ENCODE results near the gene SF3A1. TPM values are rescaled to one million over a fixed set of nuclear protein-coding genes. Genes with fewer than 3 reads are reported as not detected.
"Not testable (repeated sequence)": the region's sequence is repeated elsewhere in the genome, so short reads cannot be mapped to it uniquely, and the experiment has no call there.

The SF3A1 gene, protein sequence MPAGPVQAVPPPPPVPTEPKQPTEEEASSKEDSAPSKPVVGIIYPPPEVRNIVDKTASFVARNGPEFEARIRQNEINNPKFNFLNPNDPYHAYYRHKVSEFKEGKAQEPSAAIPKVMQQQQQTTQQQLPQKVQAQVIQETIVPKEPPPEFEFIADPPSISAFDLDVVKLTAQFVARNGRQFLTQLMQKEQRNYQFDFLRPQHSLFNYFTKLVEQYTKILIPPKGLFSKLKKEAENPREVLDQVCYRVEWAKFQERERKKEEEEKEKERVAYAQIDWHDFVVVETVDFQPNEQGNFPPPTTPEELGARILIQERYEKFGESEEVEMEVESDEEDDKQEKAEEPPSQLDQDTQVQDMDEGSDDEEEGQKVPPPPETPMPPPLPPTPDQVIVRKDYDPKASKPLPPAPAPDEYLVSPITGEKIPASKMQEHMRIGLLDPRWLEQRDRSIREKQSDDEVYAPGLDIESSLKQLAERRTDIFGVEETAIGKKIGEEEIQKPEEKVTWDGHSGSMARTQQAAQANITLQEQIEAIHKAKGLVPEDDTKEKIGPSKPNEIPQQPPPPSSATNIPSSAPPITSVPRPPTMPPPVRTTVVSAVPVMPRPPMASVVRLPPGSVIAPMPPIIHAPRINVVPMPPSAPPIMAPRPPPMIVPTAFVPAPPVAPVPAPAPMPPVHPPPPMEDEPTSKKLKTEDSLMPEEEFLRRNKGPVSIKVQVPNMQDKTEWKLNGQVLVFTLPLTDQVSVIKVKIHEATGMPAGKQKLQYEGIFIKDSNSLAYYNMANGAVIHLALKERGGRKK
- 27.5 TPM for total RNA-seq
- polyA plus RNA-seq: 53.6 TPM

DNA sequence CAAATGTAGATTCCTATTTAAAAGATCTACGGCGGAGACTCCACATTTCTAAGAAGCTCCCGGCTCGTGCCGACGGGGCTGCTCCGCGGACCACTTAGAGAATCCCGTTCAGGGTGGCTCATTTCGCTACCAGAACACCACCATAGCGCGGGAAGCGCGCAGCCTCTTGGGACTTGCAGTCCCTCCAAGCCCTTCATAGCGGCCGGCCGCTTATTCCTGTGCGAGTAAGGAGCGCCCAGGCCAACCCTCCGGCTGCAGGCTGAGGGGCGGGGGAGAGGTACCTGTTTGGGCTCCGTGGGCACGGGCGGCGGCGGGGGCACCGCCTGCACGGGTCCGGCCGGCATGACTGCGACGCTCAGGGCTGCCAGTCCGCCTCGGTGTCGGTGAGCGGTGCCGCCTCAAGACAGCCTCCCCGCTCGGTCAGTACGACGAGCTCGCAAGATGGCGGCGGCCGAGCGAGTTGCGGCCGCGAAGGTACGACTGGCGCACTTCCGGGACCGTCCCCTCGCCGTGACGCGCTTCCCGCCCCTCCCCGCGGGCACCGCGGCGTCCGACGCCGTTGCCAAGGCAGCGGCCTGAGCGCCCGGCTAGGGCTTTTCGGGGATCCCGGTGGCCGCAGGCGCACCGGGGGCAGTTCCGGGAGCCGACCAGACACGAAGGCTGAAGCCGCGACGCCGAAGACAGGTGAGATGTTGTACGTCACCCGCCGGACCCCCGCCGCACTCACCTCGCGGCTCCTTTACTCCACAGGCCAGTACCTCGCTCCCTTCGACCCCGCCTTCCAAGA lies at the start of gene SF3A1, which contains the start of gene CCDC157:
TSS of gene SF3A1 (minus strand) at position 446 of the 787 bp plus-strand sequence. CDS start at position 344, 102 bp downstream.
TSS of gene CCDC157 (plus strand) at position 559 of the 787 bp plus-strand sequence. CDS start 8,994 bp downstream, outside the sequence.
- under 1% methylated on average over 91 of the region's 91 CpGs for WGBS
- peak; percentile 73 for DNase-seq (ENCODE audit: extremely low spot score)
- H3K27ac ChIP-seq (ENCODE audit: low read depth): peak within 1 kb of the TSS; percentile 99
- peaks cover 8% of the 10 kb centered on the region for H3K36me3 ChIP-seq (ENCODE audit: insufficient read depth)
- peaks cover 5% of the 10 kb centered on the region for H3K4me1 ChIP-seq (ENCODE audit: insufficient read depth)
- H3K4me3 ChIP-seq (ENCODE audit: low read depth, low read length): peak within 1 kb of the TSS; percentile 83

DNA sequence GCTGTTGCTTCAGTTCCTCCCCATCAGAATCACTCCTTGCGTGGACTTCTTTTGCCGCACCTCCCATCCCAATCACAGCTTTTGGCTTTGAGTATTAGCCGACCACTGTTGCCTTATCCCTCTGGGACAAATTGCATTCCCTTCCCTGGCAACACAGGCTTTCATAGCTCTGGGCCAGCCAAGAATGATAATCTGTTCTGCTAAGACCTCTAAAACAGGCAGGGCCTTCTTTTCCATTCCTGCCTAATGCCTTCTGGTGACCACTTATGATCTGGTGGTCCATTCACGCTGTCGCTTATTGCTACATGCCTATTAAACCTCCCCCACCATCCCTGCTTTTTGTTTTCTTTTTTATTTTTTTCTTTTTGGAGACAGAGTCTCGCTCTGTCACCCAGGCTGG lies 49.7 kb upstream of the SF3A1 start:
- 82% methylated on average over 6 of the region's 6 CpGs for WGBS
- Histone ChIP-seq H3K4me1 (ENCODE audit: insufficient read depth) (no peaks in the 10 kb centered on the region), H3K36me3 (ENCODE audit: insufficient read depth) (no peaks in the 10 kb centered on the region), H3K27ac (ENCODE audit: low read depth) (no peak overlapping the region), H3K4me3 (ENCODE audit: low read depth, low read length) (no peak overlapping the region)
- no peak for DNase-seq (ENCODE audit: extremely low spot score)

DNA sequence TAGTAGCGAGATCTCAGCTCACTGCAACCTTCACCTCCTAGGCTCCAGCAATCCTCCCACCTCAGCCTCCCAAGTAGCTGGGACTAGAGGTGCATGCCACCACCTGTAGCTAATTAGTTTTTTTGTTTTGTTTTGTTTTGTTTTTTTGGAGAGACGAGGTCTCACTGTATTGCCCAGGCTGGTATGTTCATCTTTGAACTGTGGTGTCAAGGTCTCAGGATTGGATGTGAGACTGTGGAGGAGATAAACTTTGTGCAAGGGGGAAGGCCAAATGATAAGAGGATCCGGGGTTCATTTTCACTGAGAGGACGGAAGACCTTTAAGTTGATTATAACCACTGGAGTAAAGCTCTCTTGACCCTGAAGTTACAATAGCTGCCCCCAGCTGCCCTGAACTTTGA lies 49.0 kb upstream of the SF3A1 start:
- no peak overlapping the region for H3K27ac ChIP-seq (ENCODE audit: low read depth)
- H3K4me1 ChIP-seq (ENCODE audit: insufficient read depth): no peaks in the 10 kb centered on the region
- DNase-seq (ENCODE audit: extremely low spot score): no peak
- 62% methylated on average over 4 of the region's 4 CpGs for WGBS
- no peak overlapping the region for H3K4me3 ChIP-seq (ENCODE audit: low read depth, low read length)
- H3K36me3 ChIP-seq (ENCODE audit: insufficient read depth): no peaks in the 10 kb centered on the region

DNA sequence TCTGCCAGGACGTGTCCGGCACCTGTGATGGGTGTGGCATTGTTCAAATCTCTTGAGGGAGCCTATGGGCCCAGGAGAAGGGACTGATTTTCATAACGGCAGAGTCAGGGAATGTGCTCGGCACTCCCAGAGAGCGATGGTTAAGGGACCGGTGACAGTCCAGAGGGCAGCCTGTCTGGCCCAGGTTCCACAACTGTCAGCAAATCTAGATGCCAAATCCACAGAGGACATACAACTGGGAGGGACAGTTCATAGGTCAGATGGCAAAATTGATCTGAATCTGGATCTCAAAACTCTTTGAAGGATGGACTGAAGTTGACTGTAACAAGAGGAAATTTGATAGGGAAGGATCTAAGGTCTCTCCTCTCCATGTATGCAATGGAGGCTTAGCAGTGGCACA lies 47.6 kb upstream of the SF3A1 start:
- H3K4me1 ChIP-seq (ENCODE audit: insufficient read depth): no peaks in the 10 kb centered on the region
- WGBS: 87% methylated on average over 6 of the region's 6 CpGs
- no peak overlapping the region for H3K27ac ChIP-seq (ENCODE audit: low read depth)
- no peaks in the 10 kb centered on the region for H3K36me3 ChIP-seq (ENCODE audit: insufficient read depth)
- no peak for DNase-seq (ENCODE audit: extremely low spot score)
- no peak overlapping the region for H3K4me3 ChIP-seq (ENCODE audit: low read depth, low read length)

DNA sequence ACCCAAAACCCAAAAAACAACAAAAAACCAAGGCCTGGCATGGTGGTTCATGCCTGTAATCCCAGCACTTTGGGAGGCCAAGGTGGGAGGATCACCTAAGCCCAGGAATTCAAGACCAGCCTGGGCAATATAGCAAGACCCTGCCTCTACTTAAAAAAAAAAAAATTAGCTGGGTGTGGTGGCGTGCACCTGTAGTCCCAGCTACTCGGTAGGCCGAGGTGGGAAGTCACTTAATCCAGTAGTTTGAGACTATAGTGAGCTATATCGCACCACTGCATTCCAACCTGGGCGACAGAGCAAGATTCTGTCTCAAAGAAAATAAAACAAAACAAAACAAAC lies 46.0 kb upstream of the SF3A1 start:
- WGBS: 96% methylated on average over 5 of the region's 5 CpGs
- H3K27ac ChIP-seq (ENCODE audit: low read depth); H3K4me3 ChIP-seq (ENCODE audit: low read depth, low read length); H3K36me3 ChIP-seq (ENCODE audit: insufficient read depth); DNase-seq (ENCODE audit: extremely low spot score); H3K4me1 ChIP-seq (ENCODE audit: insufficient read depth): not testable (repeated sequence)

DNA sequence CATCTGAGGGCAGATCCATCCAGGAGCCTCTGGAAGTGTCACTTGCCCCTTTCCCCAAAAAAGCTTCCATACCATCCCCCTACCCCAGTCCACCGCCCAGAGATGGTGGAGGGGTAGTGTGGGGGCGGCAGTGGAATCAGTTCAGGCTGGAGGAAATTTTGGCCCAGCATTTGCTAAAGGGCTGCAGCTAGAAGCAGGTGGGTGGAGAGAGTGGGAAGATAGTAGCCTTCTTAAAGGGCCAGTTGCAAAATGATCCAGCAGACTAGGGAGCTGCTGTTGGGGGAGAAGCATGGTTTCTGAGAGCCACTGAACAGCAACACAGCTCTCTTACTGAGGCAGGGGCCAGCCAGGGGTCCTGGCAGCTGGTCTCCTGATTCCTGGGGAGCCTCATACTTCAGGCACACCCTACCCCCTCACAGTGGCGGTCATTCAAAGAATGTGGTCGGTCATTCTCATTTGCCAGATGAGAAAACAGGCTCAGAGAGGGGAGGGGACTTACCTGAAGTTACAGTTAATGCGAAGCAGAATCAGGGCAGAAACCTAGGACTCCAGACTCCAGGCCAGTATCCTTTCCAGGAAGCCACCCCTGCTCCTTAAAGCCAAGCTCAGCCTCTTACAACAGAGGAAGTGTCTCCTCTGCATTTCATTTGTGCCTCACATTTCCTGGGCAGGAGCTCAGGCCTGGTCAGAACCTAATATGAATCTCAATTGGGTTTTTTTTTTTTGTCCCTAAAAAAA lies 45.5 kb upstream of the SF3A1 start:
- Histone ChIP-seq H3K36me3 (ENCODE audit: insufficient read depth) (no peaks in the 10 kb centered on the region), H3K27ac (ENCODE audit: low read depth) (no peak overlapping the region), H3K4me1 (ENCODE audit: insufficient read depth) (no peaks in the 10 kb centered on the region), H3K4me3 (ENCODE audit: low read depth, low read length) (no peak overlapping the region)
- 64% methylated on average over 5 of the region's 5 CpGs for WGBS
- no peak for DNase-seq (ENCODE audit: extremely low spot score)

DNA sequence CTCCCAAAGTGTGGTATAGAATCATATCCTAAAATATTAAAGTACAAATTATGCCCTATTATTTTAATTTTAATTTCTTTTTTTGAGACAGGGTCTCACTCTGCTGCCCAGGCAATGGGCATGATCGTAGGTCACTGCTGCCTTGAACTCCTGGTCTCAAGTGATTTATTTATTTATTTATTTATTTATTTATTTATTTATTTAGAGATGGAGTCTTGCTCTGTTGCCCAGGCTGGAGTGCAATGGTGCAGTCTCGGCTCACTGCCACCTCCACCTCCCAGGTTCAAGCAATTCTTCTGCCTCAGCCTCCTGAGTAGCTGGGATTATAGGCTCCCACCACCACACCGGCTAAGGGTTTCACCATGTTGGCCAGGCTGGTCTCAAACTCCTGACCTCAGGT lies 44.3 kb upstream of the SF3A1 start:
- DNase-seq (ENCODE audit: extremely low spot score): not testable (repeated sequence)

DNA sequence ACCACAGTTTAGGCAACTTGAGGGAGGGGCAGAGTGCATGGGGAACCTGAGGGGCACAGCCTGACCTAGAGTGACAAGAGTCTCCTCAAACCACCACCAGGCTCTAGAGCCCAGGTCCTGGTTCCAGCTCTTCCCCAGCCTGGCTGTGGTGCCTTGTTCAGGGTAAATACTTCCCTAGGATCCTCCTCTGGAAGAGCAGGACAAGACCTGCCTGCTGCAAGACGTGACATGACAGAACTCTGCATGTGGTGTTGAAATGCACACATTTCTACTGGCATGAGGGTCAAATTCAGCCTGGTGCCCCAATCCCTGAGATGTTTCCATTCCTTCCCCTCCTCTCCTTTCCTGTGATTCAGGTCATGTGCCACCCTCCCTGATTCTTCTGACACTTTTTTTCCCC lies 43.5 kb upstream of the SF3A1 start:
- WGBS: 84% methylated on average over 1 of the region's 1 CpG
- Histone ChIP-seq H3K4me1 (ENCODE audit: insufficient read depth) (no peaks in the 10 kb centered on the region), H3K36me3 (ENCODE audit: insufficient read depth) (no peaks in the 10 kb centered on the region), H3K4me3 (ENCODE audit: low read depth, low read length) (no peak overlapping the region), H3K27ac (ENCODE audit: low read depth) (no peak overlapping the region)
- no peak for DNase-seq (ENCODE audit: extremely low spot score)

More for the DNA sequence above, 44.3 kb upstream of the SF3A1 start:
- not testable (repeated sequence) for H3K4me1 ChIP-seq (ENCODE audit: insufficient read depth); H3K27ac ChIP-seq (ENCODE audit: low read depth); H3K4me3 ChIP-seq (ENCODE audit: low read depth, low read length); H3K36me3 ChIP-seq (ENCODE audit: insufficient read depth)
- over 99% methylated on average over 3 of the region's 3 CpGs for WGBS

DNA sequence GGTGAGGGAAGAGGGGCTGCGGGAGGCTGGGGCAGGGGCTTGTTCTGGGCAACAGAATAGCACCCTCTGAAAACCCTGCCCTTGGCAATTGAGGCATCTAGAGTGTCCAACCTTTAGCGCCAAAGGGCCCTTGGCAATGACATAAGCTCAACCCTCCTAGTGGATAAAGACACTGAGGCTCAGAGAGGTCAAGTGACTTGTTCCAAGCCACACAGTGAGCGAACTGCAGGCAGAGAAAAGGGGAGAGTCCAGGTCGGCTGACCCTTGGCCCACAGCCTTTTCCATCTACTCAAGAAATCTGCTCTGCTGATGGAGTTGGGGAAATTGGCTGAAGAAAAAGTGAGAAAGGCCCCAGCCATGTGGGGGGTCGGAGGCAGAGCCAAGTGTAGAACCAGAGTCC lies 43.0 kb upstream of the SF3A1 start:
- Histone ChIP-seq H3K36me3 (ENCODE audit: insufficient read depth) (no peaks in the 10 kb centered on the region), H3K4me1 (ENCODE audit: insufficient read depth) (no peaks in the 10 kb centered on the region), H3K27ac (ENCODE audit: low read depth) (no peak overlapping the region), H3K4me3 (ENCODE audit: low read depth, low read length) (no peak overlapping the region)
- WGBS: 88% methylated on average over 5 of the region's 5 CpGs
- no peak for DNase-seq (ENCODE audit: extremely low spot score)

DNA sequence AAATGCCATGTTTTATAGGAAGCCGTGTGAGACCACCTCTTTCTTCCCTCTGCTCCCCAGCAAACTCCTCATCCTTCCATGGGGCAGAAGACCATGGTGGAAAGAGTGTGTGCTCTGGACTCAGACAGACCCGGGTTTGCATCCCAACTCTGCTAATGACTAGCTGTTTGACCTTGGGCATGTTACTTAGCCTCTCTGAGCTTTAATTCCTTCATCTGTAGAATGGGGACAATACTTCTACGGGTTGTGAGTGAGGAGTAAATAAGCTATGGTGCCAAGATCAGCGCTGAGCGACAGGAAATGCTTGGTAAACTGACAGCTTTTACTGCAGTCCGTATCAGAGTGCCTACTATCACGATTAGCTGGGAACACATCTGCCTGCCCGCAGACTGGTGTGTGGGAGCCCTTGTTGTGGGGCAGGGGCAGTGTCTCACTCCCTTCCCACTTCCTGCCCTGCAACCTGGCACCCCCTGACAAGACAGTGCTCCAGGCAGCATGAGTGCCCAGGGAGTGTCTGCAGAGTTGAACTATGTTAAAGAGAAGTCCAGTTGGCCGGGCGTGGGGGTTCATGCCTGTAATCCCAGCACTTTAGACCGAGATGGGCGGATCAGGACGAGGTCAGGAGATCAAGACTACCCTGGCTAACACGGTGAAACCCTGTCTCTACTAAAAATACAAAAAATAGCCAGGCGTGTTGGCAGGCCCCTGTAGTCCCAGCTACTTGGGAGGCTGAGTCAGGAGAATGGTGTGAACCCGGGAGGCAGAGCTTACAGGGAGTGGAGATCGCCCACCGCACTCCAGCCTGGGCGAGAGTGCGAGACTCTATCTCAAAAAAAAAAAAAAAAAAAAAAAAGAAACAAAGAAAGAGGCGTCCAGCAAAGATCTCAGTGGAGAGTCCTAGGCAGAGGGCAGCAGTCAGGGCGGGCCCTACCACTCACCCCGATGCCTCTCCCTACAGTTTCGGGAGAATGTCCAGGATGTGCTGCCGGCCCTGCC lies 42.3 kb upstream of the SF3A1 start:
- no peaks in the 10 kb centered on the region for H3K36me3 ChIP-seq (ENCODE audit: insufficient read depth)
- no peak for DNase-seq (ENCODE audit: extremely low spot score)
- no peaks in the 10 kb centered on the region for H3K4me1 ChIP-seq (ENCODE audit: insufficient read depth)
- WGBS: 56% methylated on average over 25 of the region's 25 CpGs
- no peak overlapping the region for H3K4me3 ChIP-seq (ENCODE audit: low read depth, low read length)
- H3K27ac ChIP-seq (ENCODE audit: low read depth): no peak overlapping the region

DNA sequence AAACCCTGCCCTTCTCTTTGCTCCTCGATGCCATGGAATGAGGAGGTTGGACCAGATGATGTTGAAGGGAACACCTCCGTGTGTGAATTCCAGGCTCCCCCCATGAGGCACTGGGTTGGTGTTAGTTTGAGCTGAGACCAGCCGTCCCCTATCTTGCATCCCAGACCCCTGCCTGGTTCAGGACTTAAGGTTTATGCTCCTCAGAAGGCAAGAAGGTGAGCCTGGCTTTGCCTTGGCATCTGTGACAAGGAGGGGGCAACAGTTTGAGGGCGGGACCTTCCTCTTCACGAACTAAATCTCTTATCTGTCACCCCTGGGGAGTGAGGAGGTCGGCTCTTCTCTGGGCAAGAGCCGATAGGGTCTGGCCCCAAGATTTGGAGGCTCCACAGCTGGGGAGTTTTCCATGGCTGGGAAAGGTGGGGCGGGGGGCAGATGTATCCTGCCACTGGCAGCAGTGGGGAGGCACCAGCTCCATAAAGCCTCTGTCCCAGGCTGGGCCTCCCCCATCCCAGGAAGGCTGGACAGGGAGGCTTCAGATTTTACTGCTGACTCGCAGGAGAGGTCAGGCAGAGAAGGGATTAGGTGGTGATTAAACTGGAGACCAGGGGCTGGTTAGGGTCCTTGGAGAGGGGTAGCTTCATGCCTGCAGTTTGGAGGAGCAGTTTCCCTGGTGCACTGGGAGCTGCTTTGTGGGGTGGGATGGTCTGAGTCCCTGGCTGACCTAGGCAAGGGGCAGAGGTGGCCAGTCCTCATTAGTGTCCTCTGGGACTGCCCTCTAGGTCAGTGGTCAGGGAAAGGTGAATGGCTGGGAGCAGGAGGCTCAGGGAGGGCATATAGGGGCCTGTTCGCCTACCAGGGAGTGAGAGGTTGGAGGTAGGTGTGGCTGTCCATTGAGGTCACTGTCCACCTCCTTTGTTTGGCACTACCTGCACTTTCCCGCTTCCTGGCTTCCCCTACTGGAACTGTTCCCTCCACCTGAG lies 41.3 kb upstream of the SF3A1 start:
- DNase-seq (ENCODE audit: extremely low spot score): no peak
- H3K36me3 ChIP-seq (ENCODE audit: insufficient read depth): no peaks in the 10 kb centered on the region
- H3K4me1 ChIP-seq (ENCODE audit: insufficient read depth): no peaks in the 10 kb centered on the region
- WGBS: 25% methylated on average over 11 of the region's 11 CpGs
- peak overlapping the region; percentile 60 for H3K4me3 ChIP-seq (ENCODE audit: low read depth, low read length)
- no peak overlapping the region for H3K27ac ChIP-seq (ENCODE audit: low read depth)

All from urinary bladder (tissue), 4 donors.